Activated CD4-positive, alpha-beta T cell treated with anti-CD3 and anti-CD28 coated beads, Interleukin-2, Interleukin-4, amounts not matched to agents 100 ng/mL and 50 ng/mL, durations not matched to agents 16 hours and 8 hours (primary cell): ENCODE measurements around the gene GPR108.

Experiments
- DNase-seq: peaks from one replicate; pipeline ENCODE4 v3.0.0-alpha.2; 2020; ENCODE audit warnings: low spot score

The GPR108 gene

GRCh38 chr19:6707011-6707657 is 30.2 kb downstream of the GPR108 start:
- DNase-seq = no peak

- DNase-seq = no peak
Observed at GRCh38 chr19:6706633-6706958, 30.8 kb downstream of the GPR108 start.

- DNase-seq = no peak
Observed at GRCh38 chr19:6705931-6706632, 31.3 kb downstream of the GPR108 start.

- no peak for DNase-seq
Observed at GRCh38 chr19:6700586-6701316, 36.6 kb downstream of the GPR108 start.

- DNase-seq = no peak
Observed at GRCh38 chr19:6699935-6700334, 37.4 kb downstream of the GPR108 start.

- no peak for DNase-seq
Observed at GRCh38 chr19:6697291-6697690, 40.1 kb downstream of the GPR108 start.

- DNase-seq = no peak
Observed at GRCh38 chr19:6696239-6696820, 41.0 kb downstream of the GPR108 start.

GRCh38 chr19:6694147-6694815 is 43.1 kb downstream of the GPR108 start:
- DNase-seq = no peak

GRCh38 chr19:6693681-6694080 is 43.7 kb downstream of the GPR108 start:
- no peak for DNase-seq

GRCh38 chr19:6693056-6693471 is 44.3 kb downstream of the GPR108 start:
- DNase-seq = no peak

- no peak for DNase-seq
Observed at GRCh38 chr19:6692027-6692426, 45.4 kb downstream of the GPR108 start.

- no peak for DNase-seq
Observed at GRCh38 chr19:6691342-6691741, 46.0 kb downstream of the GPR108 start.

GRCh38 chr19:6690160-6690885 is 47.1 kb downstream of the GPR108 start:
- no peak for DNase-seq

GRCh38 chr19:6687114-6687513 is 50.3 kb downstream of the GPR108 start:
- DNase-seq = no peak

- no peak for DNase-seq
Observed at GRCh38 chr19:6686628-6686975, 50.8 kb downstream of the GPR108 start.

GRCh38 chr19:6685962-6686627 is 51.3 kb downstream of the GPR108 start:
- DNase-seq = no peak

GRCh38 chr19:6685482-6685881 is 51.9 kb downstream of the GPR108 start:
- DNase-seq = no peak

GRCh38 chr19:6683971-6684370 is 53.4 kb downstream of the GPR108 start:
- DNase-seq = no peak

GRCh38 chr19:6682607-6683128 is 54.7 kb downstream of the GPR108 start:
- DNase-seq = no peak

- DNase-seq = no peak
Observed at GRCh38 chr19:6680141-6680540, 57.2 kb downstream of the GPR108 start.
